Loucy (cell line): ENCODE measurements around the gene PHPT1.

Experiments
- H2AFZ ChIP-seq: fragments of 200-600 bp; sonication (generic); 2 replicates; pipeline ENCODE4 v1.6.0; 2016; ENCODE audit warnings: antibody characterized with exemption, mild to moderate bottlenecking, low read length, moderate library complexity
- H3F3A ChIP-seq: fragments of 200-600 bp; 2 replicates; pipeline ENCODE4 v1.6.0; 2016; ENCODE audit warnings: antibody characterized with exemption, low read depth, mild to moderate bottlenecking
- H3K27me3 ChIP-seq: fragments of 200-600 bp; sonication (generic); 2 replicates; pipeline ENCODE4 v1.6.1; 2014; ENCODE audit warnings: low read length, mild to moderate bottlenecking; ENCODE audit not compliant: insufficient read depth, poor library complexity, severe bottlenecking
- H3K36me3 ChIP-seq: fragments of 200-600 bp; sonication (generic); 2 replicates; pipeline ENCODE4 v1.6.1; 2016; ENCODE audit warnings: low read length; ENCODE audit not compliant: insufficient read depth
- H3K4me1 ChIP-seq: fragments of 200-600 bp; sonication (generic); 2 replicates; pipeline ENCODE4 v1.5.1; 2014; ENCODE audit warnings: low read length, mild to moderate bottlenecking; ENCODE audit not compliant: insufficient read depth, poor library complexity, severe bottlenecking
- H3K4me2 ChIP-seq: fragments of 200-600 bp; sonication (generic); 2 replicates; pipeline ENCODE4 v1.6.0; 2014; ENCODE audit warnings: antibody characterized with exemption, low read length, low read depth, mild to moderate bottlenecking; ENCODE audit not compliant: poor library complexity, severe bottlenecking
- H3K4me3 ChIP-seq: fragments of 200-600 bp; sonication (generic); 2 replicates; pipeline ENCODE4 v1.5.1; 2014; ENCODE audit warnings: low read length, mild to moderate bottlenecking, mixed read lengths; ENCODE audit not compliant: poor library complexity, severe bottlenecking
- H3K79me2 ChIP-seq: fragments of 200-600 bp; sonication (generic); 2 replicates; pipeline ENCODE4 v1.6.1; 2014; ENCODE audit warnings: low read length; ENCODE audit not compliant: insufficient read depth
- H3K9ac ChIP-seq: fragments of 200-600 bp; sonication (generic); 2 replicates; pipeline ENCODE4 v1.6.0; 2014; ENCODE audit warnings: mild to moderate bottlenecking, low read depth, low read length, moderate library complexity; ENCODE audit not compliant: poor library complexity, severe bottlenecking
- H3K9me2 ChIP-seq: fragments of 200-600 bp; sonication (generic); replicated peaks from 2 replicates; pipeline ENCODE4 v1.6.1; 2016; ENCODE audit warnings: low read depth, low read length, mixed read lengths
- H3K9me3 ChIP-seq: fragments of 200-600 bp; sonication (generic); 2 replicates; pipeline ENCODE4 v1.6.1; 2014; ENCODE audit warnings: mild to moderate bottlenecking, antibody characterized with exemption, low read length, low read depth; ENCODE audit not compliant: insufficient read depth
- H4K20me1 ChIP-seq: fragments of 200-600 bp; sonication (generic); 2 replicates; pipeline ENCODE4 v1.6.0; 2014; ENCODE audit warnings: antibody characterized with exemption, low read length, mild to moderate bottlenecking; ENCODE audit not compliant: insufficient read depth, poor library complexity, severe bottlenecking
- CTCF ChIP-seq: fragments of 200-600 bp; sonication (generic); conservative IDR thresholded peaks from 2 replicates; pipeline ENCODE4 v1.5.1; 2014; ENCODE audit warnings: mild to moderate bottlenecking, antibody characterized with exemption, low read length
- EZH2phosphoT487 ChIP-seq: fragments of 200-600 bp; IDR thresholded peaks from 2 replicates; pipeline ENCODE4 v1.6.1; 2018; ENCODE audit warnings: antibody characterized with exemption, mild to moderate bottlenecking, moderate library complexity, borderline replicate concordance

The PHPT1 gene

GRCh38 chr9:136889858-136890257, 40.6 kb downstream of the PHPT1 start:
- Histone ChIP-seq H3K4me1 (peaks cover 23% of the 10 kb centered on the region), H3K4me2 (no peak overlapping the region), H3K9ac (no peak overlapping the region), H4K20me1 (peaks cover 55% of the 10 kb centered on the region), H3K27me3 (no peaks in the 10 kb centered on the region), H3K9me3 (no peaks in the 10 kb centered on the region), H3F3A (no peaks in the 10 kb centered on the region), H3K4me3 (no peak overlapping the region), H3K36me3 (peaks cover 10% of the 10 kb centered on the region; the same call in 1 of the 2 replicates), H3K9me2 (no peaks in the 10 kb centered on the region), H3K79me2 (peaks cover 91% of the 10 kb centered on the region), H2AFZ (no peak overlapping the region)
- no peak for TF ChIP-seq EZH2phosphoT487
- TF ChIP-seq CTCF = no peak

- Histone ChIP-seq H4K20me1 (peaks cover 60% of the 10 kb centered on the region), H3K4me2 (no peak overlapping the region), H3K9me3 (no peaks in the 10 kb centered on the region), H3K27me3 (no peaks in the 10 kb centered on the region), H3K4me3 (no peak overlapping the region), H2AFZ (no peak overlapping the region), H3F3A (no peaks in the 10 kb centered on the region), H3K79me2 (peaks cover 93% of the 10 kb centered on the region), H3K36me3 (peaks cover 10% of the 10 kb centered on the region; the same call in 1 of the 2 replicates), H3K9ac (no peak overlapping the region), H3K4me1 (peaks cover 15% of the 10 kb centered on the region), H3K9me2 (no peaks in the 10 kb centered on the region)
- TF ChIP-seq EZH2phosphoT487 = no peak
Measured at GRCh38 chr9:136890661-136891060, 41.5 kb downstream of the PHPT1 start.

- Histone ChIP-seq H3K4me1 (no peaks in the 10 kb centered on the region), H3K79me2 (peaks cover 72% of the 10 kb centered on the region), H4K20me1 (peaks cover 41% of the 10 kb centered on the region), H3F3A (no peaks in the 10 kb centered on the region), H3K36me3 (peaks cover 32% of the 10 kb centered on the region; the same call in 1 of the 2 replicates), H3K9ac (no peak overlapping the region), H3K4me2 (no peak overlapping the region), H2AFZ (no peak overlapping the region), H3K27me3 (no peaks in the 10 kb centered on the region), H3K9me3 (no peaks in the 10 kb centered on the region), H3K4me3 (no peak overlapping the region), H3K9me2 (no peaks in the 10 kb centered on the region)
- TF ChIP-seq CTCF = no peak
- TF ChIP-seq EZH2phosphoT487 = no peak
Measured at GRCh38 chr9:136896027-136896426, 46.8 kb downstream of the PHPT1 start.

GRCh38 chr9:136898483-136899100, 49.4 kb downstream of the PHPT1 start:
- no peaks in the 10 kb centered on the region for H3K9me2 ChIP-seq
- no peaks in the 10 kb centered on the region for H3F3A ChIP-seq
- H3K27me3 ChIP-seq = no peaks in the 10 kb centered on the region
- no peak overlapping the region for H3K4me2 ChIP-seq
- TF ChIP-seq CTCF = no peak
- no peak for TF ChIP-seq EZH2phosphoT487
- peaks cover 48% of the 10 kb centered on the region for H3K79me2 ChIP-seq
- no peaks in the 10 kb centered on the region for H3K9me3 ChIP-seq
- H3K9ac ChIP-seq = no peak overlapping the region
- H3K36me3 ChIP-seq = peaks cover 49% of the 10 kb centered on the region; the same call in 1 of the 2 replicates
- peaks cover 32% of the 10 kb centered on the region for H4K20me1 ChIP-seq
- no peak overlapping the region for H2AFZ ChIP-seq
- H3K4me3 ChIP-seq = no peak overlapping the region
- no peaks in the 10 kb centered on the region for H3K4me1 ChIP-seq
